SK-N-DZ (cell line): Measurements from ENCODE around the gene BID.
"Not testable (repeated sequence)": the region's sequence is repeated elsewhere in the genome, so short reads cannot be mapped to it uniquely, and the experiment has no call there.

ENCODE experiments used
- DNase-seq: peaks from one replicate; pipeline ENCODE4 v3.0.0-alpha.2; 2015; ENCODE audit warnings: low spot score
- small RNA-seq, 2 experiments: library from RNA; depleted of rRNA; stranded (forward); fragments of <200 nt; gene quantifications; one replicate each; pipeline ENCODE3, GENCODE V24; 2014

BID gene

GRCh38 chr22:17705546-17705945 is 68.7 kb downstream of the BID start:
- DNase-seq = no peak

GRCh38 chr22:17703811-17704210 is 70.5 kb downstream of the BID start:
- DNase-seq = no peak

GRCh38 chr22:17700778-17701177 is 73.5 kb downstream of the BID start:
- no peak for DNase-seq

GRCh38 chr22:17699696-17700340 is 74.5 kb downstream of the BID start:
- DNase-seq = no peak

- no peak for DNase-seq
These were observed 75.3 kb downstream of the BID start for GRCh38 chr22:17698948-17699347.

- DNase-seq = not testable (repeated sequence)
These were observed 76.0 kb downstream of the BID start for GRCh38 chr22:17698276-17698675.

GRCh38 chr22:17697196-17697595 is 77.1 kb downstream of the BID start:
- not testable (repeated sequence) for DNase-seq

- DNase-seq = no peak
These were observed 78.3 kb downstream of the BID start for GRCh38 chr22:17695986-17696385.

- DNase-seq = no peak
These were observed 79.5 kb downstream of the BID start for GRCh38 chr22:17694752-17695151.

- DNase-seq = no peak
These were observed 80.1 kb downstream of the BID start for GRCh38 chr22:17694193-17694592.

GRCh38 chr22:17692841-17693240 is 81.4 kb downstream of the BID start:
- DNase-seq = no peak

GRCh38 chr22:17684245-17684644 is 90.0 kb downstream of the BID start:
- DNase-seq = no peak

Small RNA genes lying within 50 kb of the gene (small RNA-seq; reads per million reads assigned to genes)
- 0 reads per million in 2 experiments for gene MIR3198-1
